Effector CD4-positive, alpha-beta T cell (primary cell): ENCODE data around the gene CHD1.

Experiments
- DNase-seq: peaks from one replicate; pipeline ENCODE4 v3.0.0-alpha.2; 2020

The CHD1 gene

GRCh38 chr5:98935206-98935605 lies 6.4 kb upstream of the CHD1 start:
- DNase-seq: no peak

- DNase-seq: no peak
Observed at GRCh38 chr5:98934546-98934945, 5.7 kb upstream of the CHD1 start.

DNA sequence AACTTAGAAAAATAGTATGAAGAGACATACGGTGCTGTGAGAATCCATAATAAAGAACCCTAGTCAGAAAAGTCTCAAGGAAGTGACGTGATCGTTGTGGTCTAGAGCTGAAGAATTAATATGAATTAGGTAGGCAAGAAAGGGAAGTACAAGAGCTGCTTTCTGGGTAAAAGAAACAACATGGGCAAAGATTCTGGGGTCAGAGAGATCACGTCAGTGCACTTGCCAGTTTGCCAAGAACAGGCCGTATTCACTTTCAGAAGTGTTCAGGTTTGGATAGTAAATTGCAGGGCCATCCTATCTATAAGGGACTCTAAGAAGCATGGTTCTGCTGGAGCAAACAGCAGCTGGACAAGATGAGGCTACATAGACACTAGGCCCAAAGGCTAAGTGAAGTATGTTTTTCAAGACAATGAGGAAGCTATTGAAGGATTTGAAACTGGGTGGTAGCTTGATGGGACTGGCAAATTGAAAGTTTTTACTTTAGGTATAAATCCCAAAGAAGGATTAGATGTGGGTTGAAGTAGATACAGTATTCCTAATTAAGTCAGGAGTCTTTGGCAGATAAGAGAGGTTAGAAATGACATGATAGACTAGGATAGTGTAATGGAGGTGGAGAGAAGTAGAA lies 4.8 kb upstream of the CHD1 start:
- peak; percentile 27 for DNase-seq

DNA sequence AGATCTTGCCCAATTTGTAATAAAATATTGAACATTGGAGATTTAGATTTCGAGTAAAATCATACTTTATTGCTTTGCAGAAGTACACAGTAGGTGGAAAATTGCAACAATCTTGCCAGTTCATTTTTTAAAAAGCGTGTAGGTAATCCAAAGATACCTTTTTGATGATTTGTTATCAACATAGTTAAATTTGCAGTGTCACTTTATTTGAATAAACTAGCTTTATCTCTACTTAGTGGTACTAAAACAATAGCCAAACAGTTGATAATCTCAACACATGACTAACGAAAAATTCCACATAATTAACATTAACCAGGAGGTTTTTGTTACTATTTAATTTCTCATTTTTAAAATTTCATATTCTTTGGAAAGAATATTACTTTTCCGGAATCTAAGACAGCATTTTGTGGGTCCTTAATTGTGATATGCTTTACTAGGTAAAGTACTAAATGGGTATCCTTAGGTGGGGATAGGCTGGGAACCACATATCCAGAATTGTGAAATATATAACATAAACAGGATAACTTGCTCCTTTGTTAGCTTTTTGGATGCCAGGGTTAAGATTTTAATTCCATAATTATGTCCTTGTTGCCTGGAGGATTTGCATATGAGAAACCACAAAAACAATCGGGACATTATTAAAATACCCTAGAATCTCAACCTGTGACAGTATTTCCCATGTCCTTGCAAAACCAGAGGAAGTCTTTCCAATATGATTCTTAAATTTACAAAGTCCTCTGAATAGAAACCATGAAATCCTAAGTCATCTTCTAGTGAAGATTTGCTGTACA lies 2.4 kb upstream of the CHD1 start:
- no peak for DNase-seq

- DNase-seq: no peak
Observed at GRCh38 chr5:98929710-98930298, 997 bp upstream of the CHD1 start.

- DNase-seq: peak; percentile 36
Observed at GRCh38 chr5:98927989-98928872, 576 bp downstream of the CHD1 start.

- peak; percentile 65 for DNase-seq
Observed at GRCh38 chr5:98927242-98927988, 1.4 kb downstream of the CHD1 start.

GRCh38 chr5:98923966-98924365 lies 4.8 kb downstream of the CHD1 start:
- no peak for DNase-seq

- no peak for DNase-seq
Observed at GRCh38 chr5:98921947-98922505, 6.8 kb downstream of the CHD1 start.

- DNase-seq: no peak
Observed at GRCh38 chr5:98917433-98917832, 11.4 kb downstream of the CHD1 start.

GRCh38 chr5:98916540-98916939 lies 12.3 kb downstream of the CHD1 start:
- DNase-seq: no peak

- DNase-seq: no peak
Observed at GRCh38 chr5:98913911-98914310, 14.9 kb downstream of the CHD1 start.

DNA sequence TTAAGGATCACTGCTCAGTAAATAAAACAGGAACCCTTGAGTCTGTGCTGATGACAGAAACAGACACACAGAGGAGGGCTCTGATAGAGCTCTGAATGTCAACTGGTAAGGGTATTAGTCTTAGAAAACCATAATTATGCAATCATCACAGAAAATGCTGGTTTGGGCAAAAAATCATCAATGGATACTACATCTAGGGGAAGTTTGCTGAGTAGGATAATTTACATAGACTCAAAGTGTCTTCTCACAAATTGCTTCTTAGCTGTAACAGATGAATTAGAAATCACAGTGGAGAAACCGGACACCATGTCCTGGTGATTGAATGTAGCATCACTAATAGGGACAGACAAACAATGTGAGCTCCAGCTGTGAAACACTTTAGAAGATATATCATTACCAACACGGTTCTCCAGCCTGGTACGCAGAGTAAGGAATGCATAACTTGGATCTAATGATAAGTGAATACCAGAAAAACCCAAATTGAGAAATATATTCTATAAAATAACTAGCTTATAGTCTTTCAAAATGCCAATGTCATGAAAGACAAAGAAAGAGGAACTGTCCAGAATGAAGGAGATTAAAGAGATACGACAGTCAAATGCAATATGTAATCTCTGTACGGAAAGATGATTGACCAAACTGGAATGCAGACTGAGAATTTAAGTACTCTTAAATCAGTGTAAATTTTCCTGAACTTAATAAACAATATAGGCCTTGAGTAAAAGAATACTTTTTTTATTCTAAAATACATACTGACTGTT lies 17.3 kb downstream of the CHD1 start:
- DNase-seq: no peak

- no peak for DNase-seq
Observed at GRCh38 chr5:98909363-98909762, 19.4 kb downstream of the CHD1 start.

GRCh38 chr5:98907951-98908350 lies 20.9 kb downstream of the CHD1 start:
- no peak for DNase-seq

GRCh38 chr5:98906756-98907355 lies 22.0 kb downstream of the CHD1 start:
- no peak for DNase-seq

DNA sequence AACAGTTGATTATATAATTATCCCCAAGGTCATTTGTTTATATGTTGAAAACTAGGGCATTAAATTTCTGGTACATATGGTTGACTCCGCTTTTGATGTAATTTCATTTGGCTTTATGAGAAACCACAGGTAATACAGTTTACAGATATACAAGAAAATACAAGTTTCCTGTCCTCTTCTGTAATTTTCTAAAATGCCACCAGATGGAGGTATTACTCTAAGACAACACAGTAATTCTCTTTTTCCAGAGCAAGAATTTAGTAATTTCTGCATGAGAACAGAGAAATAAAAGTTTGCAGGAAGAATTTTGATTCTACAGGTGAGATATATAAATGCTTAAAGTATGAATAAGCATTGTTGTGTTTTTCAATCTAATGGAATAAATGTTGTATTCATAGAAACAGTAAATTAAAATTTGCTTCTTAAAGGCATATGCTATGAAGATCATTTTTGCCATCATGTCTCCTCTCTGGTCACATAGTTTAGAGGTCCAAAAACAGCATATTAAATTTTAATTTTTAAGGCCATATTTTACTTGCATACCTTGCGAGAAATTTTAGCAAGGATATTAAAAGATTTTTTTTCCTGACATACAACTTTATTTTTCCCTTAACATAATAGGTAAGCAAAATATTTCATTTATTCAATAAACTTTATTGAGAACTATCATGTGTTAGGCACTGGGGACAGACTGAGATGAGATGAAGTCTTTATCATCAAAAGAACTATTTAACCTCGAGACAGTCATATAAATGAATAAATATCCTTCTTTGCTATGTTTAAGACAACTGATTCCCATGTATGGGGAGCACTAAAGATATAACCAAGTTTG lies 22.7 kb downstream of the CHD1 start:
- no peak for DNase-seq

DNA sequence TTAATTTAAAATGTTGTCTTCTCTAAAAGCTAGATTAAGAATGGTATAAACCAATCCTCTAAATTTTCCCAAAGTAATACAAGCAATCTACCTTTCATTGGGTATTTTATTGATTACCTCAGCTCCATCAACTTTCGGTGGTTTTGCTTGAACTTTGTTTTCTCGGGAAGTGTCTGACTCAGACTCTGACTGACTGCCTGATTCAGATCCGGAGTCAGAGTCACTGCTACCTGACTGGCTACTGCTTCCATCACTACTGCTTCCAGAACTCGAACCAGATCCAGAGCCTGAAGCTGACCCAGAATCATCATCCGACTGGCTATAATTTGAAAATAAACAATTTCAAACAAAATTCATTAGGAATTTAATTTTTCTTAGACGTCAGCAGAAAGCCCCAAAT lies 24.0 kb downstream of the CHD1 start:
- DNase-seq: no peak

- DNase-seq: no peak
Observed at GRCh38 chr5:98902733-98903132, 26.1 kb downstream of the CHD1 start.

DNA sequence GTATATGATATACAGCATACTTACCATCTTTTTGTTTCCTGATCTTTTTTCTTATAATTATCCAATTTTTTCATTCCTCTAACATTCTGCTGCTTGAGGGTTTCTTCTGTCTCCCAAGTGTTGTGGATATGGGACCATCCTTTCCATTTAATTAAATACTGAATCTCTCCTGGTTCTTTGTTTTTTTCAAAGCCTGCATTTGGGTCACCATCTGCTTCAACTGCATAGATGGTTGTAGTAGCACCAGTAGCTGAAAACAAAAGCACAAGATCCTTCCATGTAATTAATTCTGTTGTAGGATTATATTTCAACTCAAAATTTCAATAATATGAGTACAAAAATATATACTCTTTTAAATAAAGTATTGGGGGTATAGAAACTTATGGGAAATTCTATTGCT lies 29.4 kb downstream of the CHD1 start:
- no peak for DNase-seq
